Right kidney (tissue), 1 donor: ENCODE data around the gene RNASEH2B.

Experiments
- DNase-seq: peaks from one replicate; pipeline ENCODE4 v3.0.0-alpha.2; 2016

Gene RNASEH2B

GRCh38 chr13:50901701-50902100 lies 7.9 kb upstream of the RNASEH2B start:
- DNase-seq, result no peak

- DNase-seq, result no peak
Observed at GRCh38 chr13:50905256-50905655, 4.3 kb upstream of the RNASEH2B start.

GRCh38 chr13:50907781-50908180 lies 1.8 kb upstream of the RNASEH2B start:
- DNase-seq, result no peak

- DNase-seq, result no peak
Observed at GRCh38 chr13:50908371-50908770, 1.2 kb upstream of the RNASEH2B start.

- no peak for DNase-seq
Observed at GRCh38 chr13:50910485-50910805, 854 bp downstream of the RNASEH2B start.

GRCh38 chr13:50911081-50911631 lies 1.6 kb downstream of the RNASEH2B start:
- peak; percentile 18 for DNase-seq

- peak; percentile 41 for DNase-seq
Observed at GRCh38 chr13:50911937-50912795, 2.6 kb downstream of the RNASEH2B start.

GRCh38 chr13:50912851-50913250 lies 3.3 kb downstream of the RNASEH2B start:
- DNase-seq, result no peak

GRCh38 chr13:50914176-50914700 lies 4.6 kb downstream of the RNASEH2B start:
- no peak for DNase-seq

GRCh38 chr13:50914848-50915247 lies 5.3 kb downstream of the RNASEH2B start:
- no peak for DNase-seq

GRCh38 chr13:50915565-50915964 lies 6.0 kb downstream of the RNASEH2B start:
- DNase-seq, result no peak

- DNase-seq, result no peak
Observed at GRCh38 chr13:50916701-50917184, 7.2 kb downstream of the RNASEH2B start.

- no peak for DNase-seq
Observed at GRCh38 chr13:50917572-50917971, 8.0 kb downstream of the RNASEH2B start.

GRCh38 chr13:50918567-50918966 lies 9.0 kb downstream of the RNASEH2B start:
- no peak for DNase-seq

GRCh38 chr13:50919277-50919676 lies 9.7 kb downstream of the RNASEH2B start:
- no peak for DNase-seq

GRCh38 chr13:50921706-50922105 lies 12.1 kb downstream of the RNASEH2B start:
- DNase-seq, result no peak

- DNase-seq, result no peak
Observed at GRCh38 chr13:50923272-50923671, 13.7 kb downstream of the RNASEH2B start.

GRCh38 chr13:50924025-50924424 lies 14.4 kb downstream of the RNASEH2B start:
- no peak for DNase-seq

- no peak for DNase-seq
Observed at GRCh38 chr13:50927701-50928100, 18.1 kb downstream of the RNASEH2B start.

GRCh38 chr13:50928102-50928501 lies 18.5 kb downstream of the RNASEH2B start:
- DNase-seq, result no peak

GRCh38 chr13:50928659-50929462 lies 19.3 kb downstream of the RNASEH2B start:
- DNase-seq, result no peak

GRCh38 chr13:50932091-50932490 lies 22.5 kb downstream of the RNASEH2B start:
- DNase-seq, result no peak
